Measurements from ENCODE around the gene LATS2.

The LATS2 gene

DNA sequence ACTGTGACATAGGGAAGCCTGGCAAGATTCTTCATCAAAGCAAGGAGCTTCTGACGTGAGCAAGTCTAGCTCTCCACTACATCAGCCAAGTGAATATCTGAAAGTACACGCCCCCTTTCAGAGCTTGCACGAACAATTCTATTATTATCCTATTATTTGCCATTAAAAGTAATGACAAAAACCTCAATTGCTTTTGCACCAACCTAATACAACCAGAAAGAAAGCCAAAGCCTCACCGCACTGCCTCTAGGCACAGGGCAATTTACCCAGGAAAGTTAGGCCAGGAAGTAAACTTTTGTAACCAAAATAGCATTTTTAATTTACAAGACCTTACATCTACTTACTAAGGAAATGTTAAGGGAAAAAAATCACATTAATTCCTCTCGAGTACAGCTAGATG lies 41.2 kb downstream of the LATS2 start:
- TF ChIP-seq CTCF (IDR thresholded peaks at IDR 0.05; ENCODE audit: control insufficient read depth, extremely low read depth, insufficient read depth), result no peak
- H3K4me3 ChIP-seq (ENCODE audit: low read depth, low read length), result no peak overlapping the region
- DNase-seq (ENCODE audit: low read depth), result no peak

DNA sequence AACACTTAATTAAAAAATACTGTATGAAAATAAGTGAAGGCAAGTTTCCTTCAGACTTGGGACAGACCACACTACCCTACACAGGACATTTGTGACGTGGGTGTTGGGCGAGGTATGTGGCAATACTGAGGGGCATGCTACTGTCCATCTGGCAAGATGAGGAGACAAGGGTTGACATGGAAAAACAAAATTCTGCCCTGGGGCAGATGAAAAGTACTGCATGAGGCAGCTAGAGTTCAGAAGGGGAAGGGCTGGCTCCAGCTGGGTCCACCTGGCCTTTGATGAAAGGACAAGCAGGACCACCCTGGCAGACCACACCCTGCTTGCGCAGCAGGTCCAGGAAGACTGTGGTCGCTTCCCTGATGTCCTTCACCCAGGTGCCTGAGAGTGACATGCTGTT lies 43.2 kb downstream of the LATS2 start:
- no peak overlapping the region for H3K4me3 ChIP-seq (ENCODE audit: low read depth, low read length)
- DNase-seq (ENCODE audit: low read depth), result no peak
- no peak for TF ChIP-seq CTCF (IDR thresholded peaks at IDR 0.05; ENCODE audit: control insufficient read depth, extremely low read depth, insufficient read depth)

DNA sequence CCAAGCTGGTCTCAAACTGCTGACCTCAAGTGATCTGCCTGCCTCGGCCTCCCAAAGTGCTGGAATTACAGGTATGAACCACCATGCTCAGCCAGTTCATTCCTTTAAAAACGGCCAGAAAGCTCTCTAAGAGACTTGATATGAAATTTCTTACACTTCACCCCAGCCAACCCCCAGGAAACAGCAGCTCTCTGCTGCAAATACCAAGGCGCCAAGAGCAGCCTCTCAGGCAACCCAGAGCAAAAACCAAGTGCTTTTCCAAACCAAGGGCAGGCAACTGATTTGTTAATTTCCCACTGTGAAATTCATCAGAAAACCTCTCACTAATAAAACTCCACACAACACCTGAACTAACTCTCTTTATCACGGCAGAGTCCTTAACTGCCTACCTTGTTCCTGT lies 44.9 kb downstream of the LATS2 start:
- no peak overlapping the region for H3K4me3 ChIP-seq (ENCODE audit: low read depth, low read length)
- TF ChIP-seq CTCF (IDR thresholded peaks at IDR 0.05; ENCODE audit: control insufficient read depth, extremely low read depth, insufficient read depth), result no peak
- no peak for DNase-seq (ENCODE audit: low read depth)

DNA sequence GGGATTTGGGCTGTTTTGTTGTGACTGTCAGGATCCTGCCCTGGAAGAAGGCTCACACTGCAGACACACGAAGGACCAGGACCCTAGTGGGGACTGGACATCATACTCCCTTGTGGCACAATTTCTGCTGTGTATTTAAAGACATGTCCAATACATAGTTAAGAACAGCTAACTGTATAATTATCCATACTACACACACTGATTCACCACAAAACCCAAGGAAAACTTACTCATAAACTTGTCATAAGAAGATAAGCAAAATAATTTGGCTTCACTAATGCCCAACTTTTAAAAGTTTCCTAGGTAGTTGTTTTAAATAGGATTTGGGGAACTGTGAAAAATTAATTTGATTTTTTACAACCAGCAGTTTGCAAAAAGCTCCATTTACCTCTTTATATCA lies 46.1 kb downstream of the LATS2 start:
- no peak for DNase-seq (ENCODE audit: low read depth)
- H3K4me3 ChIP-seq (ENCODE audit: low read depth, low read length), result no peak overlapping the region
- no peak for TF ChIP-seq CTCF (IDR thresholded peaks at IDR 0.05; ENCODE audit: control insufficient read depth, extremely low read depth, insufficient read depth)

- peak; percentile 55 for DNase-seq (ENCODE audit: low read depth)
- no peak for TF ChIP-seq CTCF (IDR thresholded peaks at IDR 0.05; ENCODE audit: control insufficient read depth, extremely low read depth, insufficient read depth)
- no peak overlapping the region for H3K4me3 ChIP-seq (ENCODE audit: low read depth, low read length)
These were observed 46.8 kb downstream of the LATS2 start for GRCh38 chr13:21014502-21015170.

DNA sequence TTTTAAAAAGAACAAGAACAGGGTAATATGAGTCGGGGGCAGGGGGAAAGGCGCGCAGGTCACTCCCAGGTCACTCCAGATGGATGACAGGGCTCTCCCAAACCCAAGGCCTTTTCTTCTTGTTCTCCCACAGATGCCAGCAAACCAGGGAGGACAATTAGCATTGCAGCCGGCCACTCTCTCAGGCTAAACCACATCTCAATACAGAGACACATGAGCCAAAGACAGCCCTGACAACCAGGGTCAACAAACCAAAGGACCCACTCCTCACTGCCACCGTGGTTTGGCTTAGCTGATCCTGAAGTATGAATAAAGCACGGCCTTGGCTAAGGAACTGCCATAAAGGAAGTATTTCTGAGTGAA lies 47.3 kb downstream of the LATS2 start:
- H3K4me3 ChIP-seq (ENCODE audit: low read depth, low read length), result no peak overlapping the region
- no peak for TF ChIP-seq CTCF (IDR thresholded peaks at IDR 0.05; ENCODE audit: control insufficient read depth, extremely low read depth, insufficient read depth)
- DNase-seq (ENCODE audit: low read depth), result no peak

- TF ChIP-seq CTCF (IDR thresholded peaks at IDR 0.05; ENCODE audit: control insufficient read depth, extremely low read depth, insufficient read depth), result no peak
- no peak for DNase-seq (ENCODE audit: low read depth)
These were observed 47.7 kb downstream of the LATS2 start for GRCh38 chr13:21013682-21014038.

More at GRCh38 chr13:21013682-21014038, 47.7 kb downstream of the LATS2 start:
- H3K4me3 ChIP-seq (ENCODE audit: low read depth, low read length), result no peak overlapping the region

All from LNCaP clone FGC (cell line).